HG02938 (cell line): ENCODE data around the gene DHDDS.

Experiments
- ATAC-seq: cut with Tn5 transposase; IDR thresholded peaks from one replicate; pipeline ENCODE4 v1.9.1; 2021; ENCODE audit warnings: mild to moderate bottlenecking, moderate library complexity; ENCODE audit not compliant: unreplicated experiment

The DHDDS gene

DNA sequence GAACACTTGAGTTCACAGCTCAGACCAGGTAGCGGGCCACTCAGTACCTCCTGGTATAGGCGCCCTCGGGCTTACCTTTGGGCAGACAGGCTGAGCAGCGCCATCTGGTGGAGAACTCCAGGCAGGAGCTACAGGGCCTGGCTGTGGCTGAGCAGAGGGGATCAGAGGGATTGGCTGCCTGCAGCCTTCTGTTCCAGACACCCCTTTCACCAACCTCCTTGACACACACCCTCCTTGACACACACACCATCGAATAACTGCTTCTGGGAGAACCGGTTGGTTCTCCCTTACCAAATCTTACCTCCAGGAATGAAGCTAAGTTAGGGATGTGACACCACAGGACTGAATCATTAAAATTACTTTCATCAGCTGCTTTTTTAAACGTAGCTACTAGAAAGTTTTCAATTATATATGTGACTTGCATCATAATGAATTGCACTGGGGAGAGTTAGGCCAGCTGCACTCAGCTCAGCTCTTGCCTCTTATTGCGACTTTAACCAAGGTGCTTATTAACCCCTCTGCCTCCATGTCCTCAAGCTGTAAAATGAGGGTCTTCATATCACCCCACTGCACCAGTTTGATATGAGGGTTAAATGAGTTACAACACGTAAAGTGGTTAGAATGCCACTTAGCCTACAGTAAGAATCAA, 14.9 kb upstream of the DHDDS start:
- ATAC-seq: no peak

DNA sequence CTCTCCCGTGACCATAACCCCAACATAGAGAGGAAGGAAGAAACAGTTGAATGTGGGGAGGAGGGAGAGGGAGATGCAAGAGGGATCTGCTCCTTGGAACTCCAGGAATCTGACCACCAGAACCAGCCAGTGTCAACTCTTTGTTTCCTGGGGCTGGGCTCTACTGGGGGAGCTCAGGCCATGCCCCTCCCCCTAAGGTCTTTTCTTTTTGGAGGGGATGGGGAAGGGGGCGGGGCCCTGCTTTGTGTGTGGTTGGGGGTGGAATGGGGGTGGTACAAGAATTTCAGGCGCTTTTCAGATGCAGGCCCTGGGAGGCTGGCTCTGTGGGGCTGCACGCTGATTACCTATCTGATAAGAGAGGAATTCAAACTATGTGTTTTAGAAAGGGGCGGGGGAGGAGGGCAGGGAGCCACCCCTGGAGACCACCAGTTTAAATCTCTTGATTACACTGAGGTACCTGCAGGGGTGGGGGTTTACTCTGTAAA, 13.2 kb upstream of the DHDDS start:
- no peak for ATAC-seq

DNA sequence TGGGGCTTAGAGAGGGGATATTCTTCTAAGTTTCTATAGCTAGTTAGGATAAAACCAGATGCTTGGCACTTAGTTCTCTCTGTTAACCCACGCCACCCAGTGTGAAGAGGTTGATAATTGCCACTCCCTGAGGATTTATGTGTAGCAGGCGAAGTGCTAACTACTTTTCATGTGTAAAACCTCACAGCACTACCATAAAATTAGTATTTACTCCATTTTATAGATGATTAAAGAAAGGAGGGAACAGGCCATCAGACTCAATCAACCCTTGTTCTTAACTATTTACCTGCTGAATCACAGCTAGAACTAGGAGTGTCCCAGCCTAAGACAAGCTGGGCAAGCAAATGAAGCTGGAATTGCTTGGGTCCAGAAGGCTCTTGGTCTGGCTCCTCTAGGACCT, 12.6 kb upstream of the DHDDS start:
- no peak for ATAC-seq

DNA sequence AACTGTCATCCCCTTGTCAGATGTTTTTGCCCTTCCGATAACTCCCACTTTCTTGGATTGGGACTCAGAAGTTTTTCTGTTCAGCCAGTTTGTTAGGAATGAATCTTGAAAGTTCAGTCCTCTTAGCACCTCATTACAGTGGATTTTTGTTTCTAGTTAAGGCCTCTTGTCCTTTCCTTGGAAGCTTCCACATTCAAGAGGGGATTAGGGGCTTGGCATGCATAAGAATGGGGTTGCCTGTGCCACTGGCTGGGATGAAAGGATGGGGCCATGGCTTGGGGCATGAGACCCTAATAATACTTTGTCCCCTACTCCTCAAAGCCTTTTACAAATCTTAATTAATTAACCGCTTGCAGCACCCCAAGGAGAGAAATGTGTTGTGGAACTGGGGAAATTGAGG, 2.4 kb upstream of the DHDDS start:
- ATAC-seq: no peak

DNA sequence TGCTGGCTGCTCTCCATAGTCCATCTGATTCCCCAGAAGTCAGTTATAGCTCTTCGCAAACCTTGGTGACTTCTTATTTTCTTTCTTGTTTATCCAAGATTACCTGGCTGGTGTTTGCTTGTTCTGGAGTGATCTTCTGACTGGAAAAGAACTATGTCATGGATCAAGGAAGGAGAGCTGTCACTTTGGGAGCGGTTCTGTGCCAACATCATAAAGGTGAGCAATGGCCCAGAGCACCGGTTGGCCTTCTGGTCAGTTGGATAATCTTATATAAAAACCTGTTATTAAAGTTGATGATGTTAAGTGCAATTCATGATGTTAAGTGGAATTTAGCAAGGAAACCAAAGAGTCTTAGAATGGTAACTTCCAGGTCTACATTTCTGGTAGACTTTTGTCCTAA, 672 bp downstream of the DHDDS start:
- no peak for ATAC-seq

DNA sequence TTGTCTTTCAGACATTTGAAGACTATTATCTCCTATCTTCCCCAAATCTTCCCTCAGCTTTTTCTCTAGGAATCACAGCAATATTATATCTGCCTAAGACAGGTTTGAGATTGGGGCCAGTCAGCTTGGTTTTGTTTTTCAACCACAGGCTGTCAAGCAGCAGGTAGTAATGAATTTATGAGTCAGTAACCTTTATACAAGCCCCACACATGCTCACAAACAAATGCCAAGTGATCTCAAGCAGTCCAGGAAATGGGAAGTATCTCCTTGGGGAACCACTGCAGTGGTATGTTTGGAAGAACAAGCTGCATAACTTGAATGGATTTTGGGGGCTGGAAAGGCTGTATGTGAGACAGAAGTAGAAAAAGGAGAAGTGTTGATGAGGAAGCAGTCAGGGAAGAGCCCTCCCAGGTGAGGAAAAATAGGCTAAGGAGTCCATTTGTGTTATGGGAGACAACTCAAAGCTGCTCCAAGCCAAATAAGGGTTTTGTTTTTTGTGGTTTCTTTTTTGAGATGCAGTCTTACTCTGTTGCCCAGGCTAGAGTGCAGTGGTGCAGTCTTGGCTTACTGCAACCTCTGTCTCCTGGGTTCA, 2.1 kb downstream of the DHDDS start:
- ATAC-seq: no peak

DNA sequence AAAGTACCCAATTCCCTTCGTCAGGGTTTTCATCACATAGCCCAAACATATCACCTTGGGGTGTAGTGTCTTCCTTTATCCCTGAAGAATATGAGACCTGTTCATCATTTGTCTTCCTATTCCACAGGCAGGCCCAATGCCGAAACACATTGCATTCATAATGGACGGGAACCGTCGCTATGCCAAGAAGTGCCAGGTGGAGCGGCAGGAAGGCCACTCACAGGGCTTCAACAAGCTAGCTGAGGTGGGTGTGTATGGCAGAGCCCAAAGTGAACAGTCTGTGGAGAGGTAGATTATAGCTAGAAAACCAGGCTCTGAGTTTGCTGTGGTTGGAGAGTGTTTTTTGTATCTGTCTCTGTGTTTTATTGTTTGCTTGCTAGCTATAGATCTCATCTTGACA, 5.9 kb downstream of the DHDDS start:
- no peak for ATAC-seq

DNA sequence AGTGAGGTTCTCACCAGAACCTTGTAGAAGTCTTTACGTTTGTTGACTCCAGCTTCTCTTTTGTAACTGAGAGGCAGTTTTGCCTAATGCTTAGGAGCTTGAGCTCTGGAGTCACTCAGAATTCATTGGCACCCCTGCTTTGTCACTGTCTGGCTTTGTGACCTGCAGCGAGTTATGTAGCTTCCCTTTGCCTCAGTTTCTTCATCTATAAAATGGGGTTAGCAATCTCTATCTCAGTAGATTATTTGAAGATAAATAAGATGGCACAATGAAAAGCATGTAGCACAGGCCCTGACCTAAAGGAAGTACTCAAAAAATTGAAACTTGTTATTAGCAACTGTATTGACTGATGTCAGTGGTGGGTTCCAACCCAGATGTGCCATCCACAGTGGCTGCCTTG, 8.1 kb downstream of the DHDDS start:
- no peak for ATAC-seq

DNA sequence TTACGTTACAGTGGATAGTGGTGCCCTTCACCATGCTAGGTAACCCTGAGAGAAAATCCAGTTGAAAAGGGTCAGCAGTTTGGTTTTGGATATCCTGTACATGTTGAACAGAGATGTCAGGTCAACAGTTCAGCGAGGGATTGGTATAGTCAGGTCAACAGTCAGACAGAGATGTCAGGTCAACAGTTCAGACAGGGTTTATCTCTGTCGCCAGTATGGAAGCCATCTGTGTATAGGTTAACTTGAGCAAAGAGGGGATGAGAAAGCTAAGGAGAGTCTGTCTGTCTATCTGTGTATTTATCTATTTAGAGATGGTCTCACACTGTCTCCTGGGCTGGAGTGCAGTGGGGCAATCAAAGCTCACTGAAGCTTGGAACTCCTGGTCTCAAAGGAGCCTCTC, 17.7 kb downstream of the DHDDS start:
- ATAC-seq: no peak

DNA sequence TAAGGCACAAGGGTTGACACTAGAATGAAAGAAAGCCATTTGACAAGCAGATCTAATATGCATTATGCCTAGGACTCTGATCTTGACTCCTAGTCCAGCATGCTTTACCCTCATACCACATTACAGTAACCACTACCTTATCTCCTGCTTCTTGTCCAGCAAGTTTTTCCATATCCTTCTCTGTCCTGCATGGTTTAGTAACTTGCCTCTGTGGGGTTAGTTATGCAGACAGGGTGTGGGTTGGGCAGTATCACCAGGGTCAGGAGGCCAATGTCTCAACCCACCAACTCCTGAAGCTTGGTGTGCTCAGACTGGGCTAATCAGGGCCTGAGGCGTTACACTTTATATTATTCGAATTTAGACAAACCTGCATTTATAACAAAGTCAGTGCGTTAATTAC, 18.8 kb downstream of the DHDDS start:
- ATAC-seq: no peak

DNA sequence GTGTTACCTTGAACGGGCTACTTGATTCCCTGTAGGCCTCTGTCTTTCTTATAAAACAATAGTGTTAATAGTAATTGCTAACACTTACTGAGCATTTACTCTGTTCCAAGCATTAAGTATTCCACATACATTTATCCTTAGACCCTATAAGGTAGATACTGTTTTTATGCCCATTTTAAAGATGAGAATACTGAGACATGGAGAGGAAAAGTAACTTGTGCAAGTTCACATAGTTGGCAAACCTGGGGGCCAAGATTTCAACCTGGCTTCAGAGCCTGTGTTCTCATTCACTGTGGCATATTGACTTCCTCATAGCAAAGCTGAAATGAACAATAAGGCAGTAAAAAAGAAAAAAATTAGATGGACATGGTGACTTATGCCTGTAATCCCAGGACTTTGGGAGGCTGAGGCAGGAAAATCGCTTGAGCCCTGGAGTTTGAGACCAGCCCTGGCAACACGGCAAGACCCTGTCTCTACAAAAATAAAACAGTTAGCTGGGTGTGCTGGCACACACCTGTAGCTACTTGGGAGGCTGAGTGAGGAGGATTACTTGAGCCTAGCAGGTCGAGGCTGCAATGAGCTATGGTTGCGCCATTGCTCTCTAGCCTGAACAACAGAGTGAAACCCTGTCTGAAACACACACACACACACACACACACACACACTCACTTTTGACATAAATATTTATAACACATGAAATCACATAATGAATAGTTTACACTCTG, 20.5 kb downstream of the DHDDS start:
- no peak for ATAC-seq

DNA sequence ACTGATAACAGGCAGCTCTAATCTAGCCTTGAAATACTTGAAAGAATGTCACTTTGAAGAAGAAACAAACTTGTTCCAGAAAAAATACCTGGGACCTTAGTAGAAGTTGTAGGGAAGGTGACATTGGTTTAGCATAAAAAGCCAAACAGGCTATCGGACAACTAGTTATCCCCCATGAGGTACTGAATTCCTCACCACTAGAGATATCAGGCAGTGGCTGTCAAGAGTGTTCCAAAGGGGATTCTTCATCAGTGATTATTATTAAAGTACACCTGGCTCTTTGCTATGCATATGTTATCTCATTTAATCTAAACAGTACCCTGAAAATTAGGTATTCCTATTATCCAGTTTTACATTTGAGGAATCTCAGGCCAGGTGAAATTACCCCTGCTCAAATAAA, 27.0 kb downstream of the DHDDS start:
- ATAC-seq: no peak

DNA sequence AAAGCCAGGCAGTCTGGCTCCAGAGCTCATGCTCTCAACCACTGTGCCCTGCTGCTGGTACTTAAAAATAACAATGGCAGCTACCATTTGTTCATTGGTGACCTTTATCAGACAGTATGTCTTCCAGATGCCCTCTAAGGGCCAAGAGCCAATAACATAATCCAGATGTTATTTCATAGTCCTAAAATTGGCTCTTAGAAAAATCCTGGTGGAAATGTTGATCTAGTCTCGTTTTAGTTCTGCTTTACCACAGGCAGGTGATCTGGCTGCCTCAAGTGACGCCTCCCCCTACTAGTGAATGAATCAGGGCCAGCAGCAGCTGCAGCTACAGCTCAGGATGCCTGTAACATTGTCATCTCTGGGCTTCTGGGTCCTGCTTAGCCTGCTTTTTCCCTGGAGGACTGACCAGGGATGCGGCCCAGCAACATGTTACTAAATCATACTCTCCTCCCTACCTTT, 27.5 kb downstream of the DHDDS start:
- ATAC-seq: no peak

DNA sequence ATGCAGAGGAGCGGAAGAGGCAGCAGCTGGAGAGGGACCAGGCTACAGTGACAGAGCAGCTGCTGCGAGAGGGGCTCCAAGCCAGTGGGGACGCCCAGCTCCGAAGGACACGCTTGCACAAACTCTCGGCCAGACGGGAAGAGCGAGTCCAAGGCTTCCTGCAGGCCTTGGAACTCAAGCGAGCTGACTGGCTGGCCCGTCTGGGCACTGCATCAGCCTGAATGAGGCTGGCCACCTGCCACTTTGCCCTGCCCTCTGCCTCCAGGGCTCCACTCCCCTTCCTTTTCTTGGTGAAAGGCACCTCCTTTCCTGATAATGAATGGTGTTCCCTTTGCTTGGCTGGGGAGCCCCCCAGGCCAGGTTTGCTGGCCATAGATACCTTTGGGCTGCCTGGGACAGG, 36.8 kb downstream of the DHDDS start:
- ATAC-seq: no peak

DNA sequence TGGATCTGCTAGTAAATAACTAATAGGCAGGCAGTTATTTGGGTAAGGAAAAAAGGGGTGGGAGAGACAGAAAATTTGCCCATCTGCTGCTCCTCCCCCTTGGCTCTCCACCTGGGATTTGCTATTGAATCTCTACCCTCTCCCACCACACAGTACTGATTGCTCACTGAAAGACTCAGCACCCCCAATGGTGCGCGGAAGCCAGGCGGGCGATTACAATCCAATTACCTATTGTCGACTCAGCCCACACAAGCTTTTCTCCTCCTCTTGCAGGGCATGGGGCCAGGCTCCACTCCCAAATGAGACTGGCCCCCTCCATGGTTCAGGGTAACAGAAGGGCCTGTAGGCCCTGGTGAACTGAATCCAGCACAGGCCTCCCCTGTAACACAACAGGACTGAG, 37.4 kb downstream of the DHDDS start:
- ATAC-seq: no peak

DNA sequence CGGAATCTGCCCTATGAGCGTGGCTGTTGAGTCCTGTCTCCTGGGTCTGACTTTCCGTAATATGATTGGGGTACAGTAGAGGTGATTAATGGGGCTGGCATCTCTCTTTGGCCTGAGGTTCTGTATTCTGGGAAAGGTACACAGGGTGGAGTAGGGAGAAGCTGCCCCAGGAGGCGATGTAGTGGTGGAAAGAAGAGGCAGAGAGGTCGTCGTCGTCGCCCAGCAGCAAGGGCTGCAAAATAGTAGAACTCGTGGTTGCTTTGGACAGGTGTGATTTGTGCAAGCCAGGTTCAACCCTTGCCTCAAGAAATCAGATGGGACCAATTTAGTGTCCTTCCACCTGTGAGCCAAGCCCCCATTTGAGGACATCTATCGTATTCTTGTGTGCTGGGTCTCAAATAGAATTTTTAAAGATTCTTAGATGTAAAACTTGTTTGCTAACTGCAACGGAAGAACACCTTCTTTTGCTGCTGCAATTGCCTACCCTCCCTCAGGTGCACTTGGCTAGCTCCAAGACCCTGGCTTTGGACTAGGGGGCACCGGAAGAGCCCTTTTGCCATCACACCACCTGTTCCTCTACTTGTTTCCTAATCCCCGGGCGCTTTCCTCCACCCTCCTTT, 38.9 kb downstream of the DHDDS start:
- ATAC-seq: no peak

DNA sequence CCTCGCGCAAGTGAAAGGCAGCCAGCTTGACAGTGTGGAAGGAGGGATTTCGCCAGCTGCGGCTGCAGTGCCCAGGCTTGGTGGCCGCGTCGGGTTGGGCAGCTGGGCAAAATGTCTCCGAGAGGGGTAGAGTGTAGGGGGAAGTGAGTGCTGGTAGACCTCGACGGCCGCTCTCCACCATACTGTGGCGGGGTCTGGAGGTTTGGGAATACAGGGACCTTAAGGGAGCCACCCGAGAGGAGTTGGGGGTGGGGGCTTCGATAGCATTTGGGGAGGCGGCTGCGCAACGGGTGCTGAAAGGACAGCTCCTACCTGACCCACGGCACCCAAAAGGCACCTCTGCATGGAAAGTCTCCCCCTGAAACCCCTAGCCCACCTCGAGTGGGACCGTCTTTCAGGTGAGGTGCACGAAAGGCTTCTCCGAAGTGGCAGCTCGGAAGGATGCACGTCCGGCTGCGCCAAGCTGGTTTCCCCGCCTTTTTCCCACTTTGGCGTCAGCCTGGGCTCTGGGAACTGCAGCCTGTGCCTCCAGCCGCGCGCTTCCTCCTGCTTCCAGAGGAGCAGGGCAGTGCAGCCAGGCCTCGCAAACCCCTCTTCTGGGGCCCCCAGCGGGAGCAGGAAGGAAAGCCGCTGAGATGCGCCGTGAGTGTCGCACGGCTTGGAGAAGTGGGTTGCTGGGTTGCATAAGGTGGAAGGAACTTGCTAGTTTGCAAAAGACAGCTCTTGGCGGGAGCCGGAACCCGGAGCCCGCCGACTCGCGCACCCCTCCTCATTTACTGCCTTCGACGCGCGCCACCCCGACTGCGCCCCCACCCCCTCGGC, 39.6 kb downstream of the DHDDS start:
- ATAC-seq: peak; percentile 2

DNA sequence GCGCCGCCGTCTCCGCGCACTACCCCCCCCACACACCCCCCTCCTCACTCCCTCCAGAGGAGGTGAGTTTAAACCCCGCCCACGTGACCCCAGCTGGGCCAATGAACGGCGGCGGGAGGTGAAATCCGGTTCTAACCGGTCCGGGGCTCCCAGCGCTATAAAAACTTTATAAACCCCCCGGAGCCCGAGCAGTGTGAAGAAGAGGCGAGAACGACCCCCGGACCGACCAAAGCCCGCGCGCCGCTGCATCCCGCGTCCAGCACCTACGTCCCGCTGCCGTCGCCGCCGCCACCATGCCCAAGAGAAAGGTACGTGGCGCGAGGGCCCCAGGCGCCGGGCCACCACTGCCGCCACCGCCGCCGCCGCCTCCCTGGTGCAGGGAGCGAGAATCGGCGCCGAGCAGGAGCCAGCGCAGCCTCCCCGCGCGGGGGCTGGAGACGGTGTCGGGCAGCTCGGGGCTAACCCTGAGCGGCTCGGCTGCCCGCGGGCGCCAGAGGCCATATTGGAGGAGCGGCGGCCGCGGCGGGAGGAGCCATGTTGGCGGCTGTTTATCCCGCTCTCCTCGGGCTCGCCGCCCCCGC, 40.3 kb downstream of the DHDDS start, which contains the start of gene HMGN2:
Gene HMGN2 (plus strand): TSS at position 121 of the 581 bp plus-strand sequence. CDS start 173 bp downstream, at position 294.
- ATAC-seq: peak; percentile 40

DNA sequence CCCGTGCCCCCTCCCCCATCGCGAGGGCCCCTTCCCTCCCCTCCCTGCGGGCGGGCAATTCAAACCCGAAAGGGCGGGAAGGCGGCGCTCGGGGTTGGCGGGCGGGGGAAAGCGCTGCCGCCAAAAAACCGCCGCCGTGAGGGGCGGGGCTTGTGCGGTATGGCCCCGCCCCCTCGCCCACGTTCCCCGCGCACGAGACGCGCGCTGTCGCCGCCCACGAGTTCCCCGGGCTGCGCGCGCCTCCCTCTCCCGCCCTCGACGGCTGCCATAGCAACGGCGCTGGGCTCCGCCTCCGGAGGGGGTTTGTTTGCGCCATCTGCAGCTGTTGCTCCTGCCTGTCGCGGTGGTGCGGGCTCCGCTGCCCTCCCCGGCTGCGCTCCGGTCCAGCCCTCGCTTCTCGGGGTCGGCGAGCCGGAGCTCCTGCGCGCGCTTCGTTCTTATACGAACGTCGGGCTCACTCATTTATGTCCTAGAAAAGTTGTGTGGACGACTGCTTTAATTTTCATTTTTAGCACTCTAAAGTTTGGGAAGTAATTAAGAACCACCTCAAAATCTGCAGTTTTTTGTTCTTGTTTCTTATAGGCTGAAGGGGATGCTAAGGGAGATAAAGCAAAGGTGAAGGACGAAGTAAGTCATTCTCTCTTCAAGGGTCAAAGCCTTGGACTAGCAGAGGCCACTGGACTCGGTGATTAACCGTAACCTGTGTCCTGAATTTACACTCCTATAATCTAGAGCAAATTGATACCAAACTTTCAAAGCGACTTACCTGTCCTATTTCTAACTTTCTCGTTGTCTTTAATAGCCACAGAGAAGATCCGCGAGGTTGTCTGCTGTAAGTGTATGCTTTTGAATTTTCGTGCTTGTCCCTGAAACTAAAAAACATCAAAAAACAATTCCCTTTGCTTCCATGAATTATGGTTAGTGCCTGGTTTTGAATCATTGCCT, 41.1 kb downstream of the DHDDS start:
- peak; percentile 63 for ATAC-seq
